ENCODE measurements around the gene DOK1. TPM values are rescaled to one million over a fixed set of nuclear protein-coding genes. Genes with fewer than 3 reads are reported as not detected.

Gene DOK1
- total RNA-seq, 1 donor from 2014 or later, result 0.56 TPM

DNA sequence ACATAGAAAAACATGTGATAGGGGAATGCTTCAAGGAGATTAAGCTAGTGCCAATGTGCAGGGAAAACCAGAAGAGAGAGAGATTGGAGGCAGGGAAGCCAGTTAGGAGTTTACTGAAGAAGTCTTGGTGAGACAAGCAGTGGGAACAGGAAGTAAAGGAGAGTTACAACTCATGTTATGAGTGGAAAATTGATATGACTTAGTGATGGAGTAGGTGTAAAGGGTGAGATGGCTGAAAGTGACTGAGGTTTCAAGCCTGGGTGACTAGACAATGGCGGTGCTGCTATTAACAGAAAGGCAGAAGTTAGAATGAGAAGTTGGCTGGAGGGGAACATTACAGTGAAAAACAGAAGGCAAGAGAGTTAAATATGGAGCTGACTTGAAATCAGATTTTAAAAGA, 16.5 kb downstream of the DOK1 start:
- no peak for ATAC-seq

DNA sequence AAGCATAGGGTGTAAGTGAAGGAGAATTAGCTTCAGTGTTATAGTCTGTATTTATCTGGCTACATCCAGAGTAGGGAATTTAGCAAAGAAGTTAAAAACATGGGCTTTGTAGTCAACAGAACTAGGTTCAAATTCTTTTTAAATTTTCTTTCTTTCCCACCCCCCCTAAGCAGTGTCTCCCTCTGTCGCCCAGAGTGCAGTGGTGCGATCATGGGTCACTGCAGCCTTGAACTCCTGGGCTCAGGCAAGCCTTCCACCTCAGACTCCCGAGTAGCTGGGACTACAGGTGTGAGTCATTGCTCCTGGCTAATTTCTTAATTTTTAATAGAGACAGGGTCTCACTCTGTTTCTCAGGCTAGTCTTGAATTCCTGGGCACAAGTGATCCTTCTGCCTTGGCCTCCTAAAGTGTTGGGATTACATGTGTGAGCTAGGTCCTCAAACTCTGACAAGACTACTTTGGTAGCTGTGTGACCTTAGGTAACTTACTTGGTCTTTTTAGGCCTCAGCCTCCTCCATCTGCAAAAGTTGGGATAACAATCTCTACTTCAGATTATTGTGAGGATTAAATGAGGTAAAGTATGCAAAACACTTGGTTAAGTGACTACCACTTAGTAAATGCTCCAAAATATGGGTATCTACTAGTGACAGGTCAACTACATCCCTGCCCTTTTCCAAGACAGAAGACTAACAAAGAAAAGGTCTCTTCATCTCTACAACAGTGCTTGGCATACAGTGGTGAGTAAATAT, 17.8 kb downstream of the DOK1 start:
- no peak for ATAC-seq

GRCh38 chr2:74573747-74574562, 19.4 kb downstream of the DOK1 start:
- ATAC-seq, result no peak

GRCh38 chr2:74575320-74575719, 20.8 kb downstream of the DOK1 start:
- ATAC-seq, result no peak

- no peak for ATAC-seq
Observed at GRCh38 chr2:74576211-74576862, 21.8 kb downstream of the DOK1 start.

- ATAC-seq, result peak; percentile 47
Observed at GRCh38 chr2:74576863-74577229, 22.3 kb downstream of the DOK1 start.

DNA sequence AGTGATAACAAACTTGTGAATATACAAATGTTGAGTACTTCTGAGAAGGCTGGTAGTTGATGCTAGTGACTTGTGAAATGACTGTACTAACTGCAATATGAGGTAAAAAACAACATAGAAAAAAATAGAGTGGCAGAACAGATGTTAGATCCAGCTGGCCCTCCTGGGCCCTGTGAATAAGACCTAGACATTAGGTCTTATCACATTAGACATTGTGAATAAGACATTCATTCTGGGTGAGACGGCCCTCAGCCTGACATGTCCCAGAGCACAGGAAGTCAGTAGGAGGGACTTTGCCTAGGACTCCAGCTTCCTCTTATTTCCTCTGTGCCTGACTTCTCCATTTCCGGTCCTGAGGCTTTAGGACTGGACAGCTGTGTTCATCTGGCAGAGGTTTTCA, 22.9 kb downstream of the DOK1 start:
- no peak for ATAC-seq

DNA sequence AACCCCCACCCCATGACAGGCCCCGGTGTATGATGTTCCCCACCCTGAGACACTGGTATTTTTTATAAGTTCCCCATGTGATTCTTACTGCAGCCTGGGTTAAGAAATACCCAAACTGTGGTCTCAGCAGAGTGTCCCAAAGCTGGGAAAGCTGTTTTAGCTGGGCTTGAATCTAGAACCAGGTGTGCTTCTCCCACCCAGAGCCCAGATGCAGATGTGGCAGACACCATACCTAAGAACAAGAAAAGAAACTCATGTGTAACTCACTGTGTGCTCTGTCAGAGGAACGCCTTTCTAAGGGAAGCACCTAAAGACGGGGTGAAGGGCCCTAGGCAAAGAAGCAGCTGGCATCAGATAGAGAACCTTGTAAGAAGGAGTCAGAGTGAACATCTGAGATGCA, 23.9 kb downstream of the DOK1 start:
- ATAC-seq, result no peak

DNA sequence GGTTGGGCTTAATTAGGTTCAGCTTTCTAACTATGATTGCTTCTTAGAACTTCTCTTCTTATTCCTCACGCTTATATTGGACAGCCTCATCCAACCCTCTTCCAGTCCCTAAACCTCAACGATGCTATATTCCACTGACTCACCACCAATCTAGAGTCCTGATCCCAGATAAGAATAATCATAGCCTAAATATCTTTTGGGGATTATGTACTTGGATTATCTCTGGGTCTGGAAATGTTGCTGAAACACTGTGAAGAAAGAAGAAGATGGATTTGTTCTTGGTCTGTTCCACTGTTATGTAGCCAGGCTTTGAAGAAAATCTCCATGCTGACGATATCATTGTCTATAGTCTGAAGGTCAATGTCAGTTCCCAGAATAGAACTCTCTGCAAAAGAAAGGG, 26.9 kb downstream of the DOK1 start:
- no peak for ATAC-seq

DNA sequence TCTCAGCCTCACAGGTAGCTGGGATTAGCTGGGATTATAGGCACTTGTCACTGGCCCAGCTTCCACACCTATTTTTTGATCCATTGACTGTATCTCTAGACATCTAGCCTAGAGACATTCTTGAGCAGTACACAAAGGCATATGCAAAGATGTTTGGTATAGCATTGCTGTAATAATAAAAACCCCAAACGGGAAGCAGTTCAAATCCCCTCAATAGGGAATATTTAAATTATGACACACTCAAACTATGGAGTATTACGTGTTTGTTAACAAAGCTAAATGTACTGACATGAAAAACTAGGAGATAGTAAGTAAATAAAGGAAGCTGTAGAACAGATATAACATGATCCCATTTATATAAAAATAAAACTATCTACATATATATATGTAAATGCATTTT, 27.7 kb downstream of the DOK1 start:
- no peak for ATAC-seq

DNA sequence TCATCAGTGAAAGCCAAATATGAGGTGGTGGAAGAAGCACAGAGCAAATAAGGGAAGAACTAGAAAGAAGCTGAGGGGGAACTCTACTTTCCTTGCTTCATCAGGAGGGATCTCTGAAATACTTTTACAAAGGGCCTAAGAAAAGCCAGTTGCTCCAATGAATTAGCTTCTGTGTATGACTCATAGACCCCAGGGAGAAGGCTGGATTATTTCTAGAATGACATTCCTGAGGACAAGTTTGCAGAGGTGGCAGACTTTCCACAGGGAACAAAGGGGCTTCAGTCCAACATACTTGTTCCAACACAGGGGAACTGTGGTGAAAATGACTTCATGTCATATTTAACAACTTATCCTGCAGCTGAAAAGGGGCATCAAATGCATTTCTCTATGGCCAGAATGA, 29.0 kb downstream of the DOK1 start:
- no peak for ATAC-seq

DNA sequence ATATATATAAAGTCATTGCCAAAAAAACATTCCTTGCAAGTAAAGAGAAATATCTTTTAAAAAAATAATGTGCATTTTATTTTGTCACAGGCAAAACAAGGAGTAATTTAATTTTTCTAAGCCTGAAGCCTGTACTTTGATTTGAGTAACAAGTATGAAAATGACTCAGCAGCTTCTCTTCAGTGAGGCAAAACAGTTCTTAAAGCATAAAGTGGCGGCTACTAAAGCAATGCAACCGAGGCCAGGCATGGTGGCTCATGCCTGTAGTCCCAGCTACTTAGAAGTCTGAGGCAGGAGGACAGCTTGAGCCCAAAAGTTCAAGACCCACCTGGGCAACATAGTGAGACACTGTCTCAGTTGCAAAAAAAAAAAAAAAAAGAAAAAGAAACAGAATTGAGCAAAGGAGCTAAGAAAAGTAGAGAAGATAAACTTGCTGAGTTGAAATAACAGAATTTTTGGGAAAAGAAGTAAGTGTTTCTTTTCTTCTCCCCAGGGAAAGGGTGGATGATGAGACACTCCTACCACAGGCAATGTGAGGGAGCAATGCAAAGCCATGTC, 29.6 kb downstream of the DOK1 start:
- no peak for ATAC-seq

GRCh38 chr2:74585406-74586185, 31.1 kb downstream of the DOK1 start:
- no peak for ATAC-seq

DNA sequence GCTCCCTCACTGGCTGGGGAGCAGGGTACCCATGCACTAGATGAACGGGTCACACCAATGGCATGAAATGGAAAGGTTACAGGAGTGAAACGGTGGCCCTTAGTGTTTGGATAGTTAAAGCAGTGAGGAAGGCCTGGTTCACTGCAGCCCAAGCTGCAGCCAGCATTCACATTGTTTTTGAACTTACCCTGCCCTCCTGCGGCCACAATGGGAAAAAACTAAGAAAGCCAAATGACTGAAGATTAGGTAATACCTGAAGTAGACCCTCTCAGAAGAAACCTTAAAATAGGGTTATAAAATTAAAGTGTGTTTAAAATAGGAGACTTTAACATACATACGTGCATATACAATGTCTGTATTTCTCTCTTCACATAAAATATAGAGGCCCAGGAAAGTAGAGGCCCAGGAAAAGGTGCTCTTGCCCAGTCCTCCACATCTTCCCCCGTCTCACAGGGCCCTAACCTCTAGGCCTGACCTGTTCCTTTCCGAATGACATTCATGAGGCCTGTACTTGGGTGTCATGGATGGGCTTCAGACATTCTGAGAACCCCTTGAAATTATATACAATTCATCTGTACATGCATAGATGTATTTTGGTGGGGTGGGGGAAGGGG, 33.3 kb downstream of the DOK1 start:
- peak; percentile 75 for ATAC-seq

- no peak for ATAC-seq
Observed at GRCh38 chr2:74588664-74589063, 34.1 kb downstream of the DOK1 start.

DNA sequence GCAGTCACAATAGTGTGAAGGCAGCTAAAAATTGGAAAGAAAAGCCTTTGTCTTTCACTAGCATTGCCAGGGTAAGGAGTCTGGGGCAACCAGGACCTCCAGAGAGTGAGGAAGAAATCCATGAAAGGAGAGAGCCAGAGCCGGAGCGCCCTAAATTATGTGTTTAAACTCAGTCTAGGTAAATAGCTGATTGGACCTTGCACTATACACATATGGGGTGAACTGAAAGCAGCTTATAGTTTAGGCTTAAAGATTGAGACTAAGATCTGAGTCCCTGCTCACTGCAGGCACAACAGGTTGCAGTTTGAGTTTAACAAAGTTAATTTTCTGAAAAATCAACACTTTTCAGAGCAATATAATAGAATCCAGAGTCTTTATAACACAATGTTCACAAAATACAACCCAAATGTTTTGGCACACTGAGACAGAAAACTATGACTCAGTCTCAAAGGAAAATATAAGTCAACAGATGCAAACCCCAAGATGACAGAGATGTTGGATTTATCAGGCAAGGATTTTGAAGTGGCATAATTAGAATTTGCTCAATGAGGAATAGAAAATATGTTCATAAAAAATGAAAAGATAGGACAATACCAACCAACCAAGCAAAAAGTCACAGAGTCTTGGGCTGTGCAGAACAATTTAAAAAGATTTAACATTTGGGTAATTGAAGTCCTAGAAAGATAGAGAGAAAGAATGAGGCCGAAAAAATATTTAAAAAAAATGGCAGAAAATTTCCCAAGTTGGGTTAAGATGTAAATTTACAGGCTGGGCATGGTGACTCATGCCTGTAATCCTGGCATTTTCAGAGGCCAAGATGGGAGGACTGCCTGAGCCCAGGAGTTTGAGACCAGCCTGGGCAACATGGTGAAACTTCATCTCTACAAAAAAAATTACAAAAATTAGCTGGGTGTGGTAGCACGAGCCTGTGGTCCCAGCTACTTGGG, 39.6 kb downstream of the DOK1 start:
- no peak for ATAC-seq

- ATAC-seq, result no peak
Observed at GRCh38 chr2:74596584-74596983, 42.1 kb downstream of the DOK1 start.

- ATAC-seq, result no peak
Observed at GRCh38 chr2:74597410-74597809, 42.9 kb downstream of the DOK1 start.

DNA sequence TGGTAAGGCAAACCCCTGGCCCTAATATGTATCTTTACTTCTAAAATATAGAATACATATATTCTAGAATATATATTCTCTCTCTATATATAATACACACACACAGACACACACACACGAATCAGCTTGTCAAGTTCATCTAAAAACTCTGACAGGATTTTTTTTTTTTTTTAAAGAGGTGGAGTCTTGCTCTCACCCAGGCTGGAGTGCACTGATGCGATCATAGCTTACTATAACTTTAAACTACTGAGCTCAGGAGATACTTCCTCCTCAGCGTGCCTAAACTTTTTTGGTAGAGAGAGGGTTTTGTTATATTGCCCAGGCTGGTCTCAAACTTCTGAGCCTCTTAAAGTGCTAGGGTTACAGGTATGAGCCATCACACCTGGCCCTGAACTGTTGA, 45.2 kb downstream of the DOK1 start:
- ATAC-seq, result no peak

DNA sequence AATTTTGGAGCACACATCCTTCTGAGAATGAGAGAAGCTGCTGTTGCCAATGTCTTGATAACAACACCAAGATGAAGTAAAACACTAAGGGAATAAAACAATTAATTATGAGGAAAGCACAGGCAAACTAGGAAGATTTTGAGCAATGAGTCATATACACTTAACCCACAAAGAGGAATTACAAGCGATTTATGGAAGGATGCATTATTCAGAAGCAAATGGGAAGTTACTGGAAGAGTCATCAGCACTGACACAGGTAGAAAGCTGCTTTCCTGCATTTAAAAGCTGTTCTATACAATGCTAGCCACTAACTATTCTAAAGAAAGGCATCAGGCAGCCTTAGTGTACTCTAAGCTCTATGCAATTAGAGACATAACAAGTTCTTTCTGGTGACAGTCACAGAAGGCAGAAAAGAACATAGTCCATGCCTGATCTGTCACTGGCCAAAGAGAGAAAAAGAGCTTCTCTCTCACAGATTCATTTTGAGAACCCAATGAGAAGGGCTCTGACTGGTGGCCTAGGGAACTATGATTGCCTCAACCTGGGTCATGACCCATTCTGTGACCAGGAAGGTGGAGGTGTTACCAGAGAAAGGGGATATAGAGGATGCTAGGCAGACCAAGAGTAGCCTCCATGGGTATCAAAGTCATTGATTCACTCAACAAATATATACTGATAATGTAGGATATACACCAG, 48.2 kb downstream of the DOK1 start:
- peak; percentile 47 for ATAC-seq

All from esophagus mucosa (tissue), 1 donor.